Peyer's patch (tissue), 4 donors: Measurements from ENCODE around the gene MED6. TPM values are rescaled to one million over a fixed set of nuclear protein-coding genes. Genes with fewer than 3 reads are reported as not detected.
A peak's percentile ranks its signal among the peaks of the same experiment; 100 is the strongest.

ENCODE experiments used
- DNase-seq, 3 donors: peaks; one replicate each; pipeline ENCODE4 v3.0.0-alpha.2; 2017 to 2019
- H3K27ac ChIP-seq, 4 donors: fragments of 200-600 bp; sonication (generic); one replicate each; pipeline ENCODE4 v1.5.1; 2016 to 2019
- H3K27me3 ChIP-seq, 2 donors: fragments of 200-600 bp; sonication (generic); one replicate each; pipeline ENCODE4 v1.5.1; 2019
- H3K36me3 ChIP-seq, 3 donors: fragments of 200-600 bp; sonication (generic); one replicate each; pipeline ENCODE4 v1.5.1; 2016 to 2019
- H3K4me1 ChIP-seq, 4 donors: fragments of 200-600 bp; sonication (generic); one replicate each; pipeline ENCODE4 v1.5.1; 2016 to 2019
- H3K4me3 ChIP-seq, 4 donors: fragments of 200-600 bp; sonication (generic); 1 replicate in 3 of 4; 2 replicates in 1 of 4; pipeline ENCODE4 v1.5.1; 2016 to 2019; ENCODE audit warnings: mild to moderate bottlenecking in 1 of 4
- H3K9me3 ChIP-seq, 4 donors: fragments of 200-600 bp; sonication (generic); one replicate each; pipeline ENCODE4 v1.5.1; 2016 to 2019; ENCODE audit warnings: mild to moderate bottlenecking in 1 of 4
- POLR2A ChIP-seq, 2 donors: fragments of 450-650 bp; IDR thresholded peaks; one replicate each; pipeline ENCODE4 v1.5.1; 2017; ENCODE audit warnings: antibody characterized with exemption in 2 of 2, mild to moderate bottlenecking in 2 of 2, moderate library complexity in 2 of 2
- total RNA-seq, 4 donors: library from RNA; depleted of rRNA; stranded (reverse); fragments of >200 nt; gene quantifications; one replicate each; pipeline ENCODE4 v1.1.0, GENCODE V29; 2016
- TF ChIP-seq, protein P1 (sequence below), 6 experiments: fragments of 450-650 bp in 4 of 6; fragments of 200-600 bp in 2 of 6; sonication (generic) in 1 of 6; IDR thresholded peaks; one replicate each; pipeline ENCODE4 v1.5.1; 2017 to 2019; ENCODE audit warnings: antibody characterized with exemption in 6 of 6, mild to moderate bottlenecking in 3 of 6, moderate library complexity in 1 of 6

Gene MED6
- total RNA-seq, 4 donors from 2014 or later, result 26.0 to 42.1 (median 28.1) TPM

- Histone ChIP-seq H3K36me3 (no peaks in the 10 kb centered on the region), H3K4me1 (peaks cover 0 to 14% (median 0%) of the 10 kb centered on the region in 4 donors), H3K27ac (peak overlapping the region in 1 of 4 donors; percentile 92), H3K27me3 (no peaks in the 10 kb centered on the region), H3K9me3 (no peaks in the 10 kb centered on the region), H3K4me3 (peak overlapping the region in 1 of 4 donors; percentile 63)
- no peak for DNase-seq
- TF ChIP-seq, protein P1, sequence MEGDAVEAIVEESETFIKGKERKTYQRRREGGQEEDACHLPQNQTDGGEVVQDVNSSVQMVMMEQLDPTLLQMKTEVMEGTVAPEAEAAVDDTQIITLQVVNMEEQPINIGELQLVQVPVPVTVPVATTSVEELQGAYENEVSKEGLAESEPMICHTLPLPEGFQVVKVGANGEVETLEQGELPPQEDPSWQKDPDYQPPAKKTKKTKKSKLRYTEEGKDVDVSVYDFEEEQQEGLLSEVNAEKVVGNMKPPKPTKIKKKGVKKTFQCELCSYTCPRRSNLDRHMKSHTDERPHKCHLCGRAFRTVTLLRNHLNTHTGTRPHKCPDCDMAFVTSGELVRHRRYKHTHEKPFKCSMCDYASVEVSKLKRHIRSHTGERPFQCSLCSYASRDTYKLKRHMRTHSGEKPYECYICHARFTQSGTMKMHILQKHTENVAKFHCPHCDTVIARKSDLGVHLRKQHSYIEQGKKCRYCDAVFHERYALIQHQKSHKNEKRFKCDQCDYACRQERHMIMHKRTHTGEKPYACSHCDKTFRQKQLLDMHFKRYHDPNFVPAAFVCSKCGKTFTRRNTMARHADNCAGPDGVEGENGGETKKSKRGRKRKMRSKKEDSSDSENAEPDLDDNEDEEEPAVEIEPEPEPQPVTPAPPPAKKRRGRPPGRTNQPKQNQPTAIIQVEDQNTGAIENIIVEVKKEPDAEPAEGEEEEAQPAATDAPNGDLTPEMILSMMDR (IDR thresholded peaks at IDR 0.05), result no peak
- TF ChIP-seq POLR2A (IDR thresholded peaks at IDR 0.05), result no peak
These were observed 43.5 kb upstream of the MED6 start for GRCh38 chr14:70643967-70644366.

DNA sequence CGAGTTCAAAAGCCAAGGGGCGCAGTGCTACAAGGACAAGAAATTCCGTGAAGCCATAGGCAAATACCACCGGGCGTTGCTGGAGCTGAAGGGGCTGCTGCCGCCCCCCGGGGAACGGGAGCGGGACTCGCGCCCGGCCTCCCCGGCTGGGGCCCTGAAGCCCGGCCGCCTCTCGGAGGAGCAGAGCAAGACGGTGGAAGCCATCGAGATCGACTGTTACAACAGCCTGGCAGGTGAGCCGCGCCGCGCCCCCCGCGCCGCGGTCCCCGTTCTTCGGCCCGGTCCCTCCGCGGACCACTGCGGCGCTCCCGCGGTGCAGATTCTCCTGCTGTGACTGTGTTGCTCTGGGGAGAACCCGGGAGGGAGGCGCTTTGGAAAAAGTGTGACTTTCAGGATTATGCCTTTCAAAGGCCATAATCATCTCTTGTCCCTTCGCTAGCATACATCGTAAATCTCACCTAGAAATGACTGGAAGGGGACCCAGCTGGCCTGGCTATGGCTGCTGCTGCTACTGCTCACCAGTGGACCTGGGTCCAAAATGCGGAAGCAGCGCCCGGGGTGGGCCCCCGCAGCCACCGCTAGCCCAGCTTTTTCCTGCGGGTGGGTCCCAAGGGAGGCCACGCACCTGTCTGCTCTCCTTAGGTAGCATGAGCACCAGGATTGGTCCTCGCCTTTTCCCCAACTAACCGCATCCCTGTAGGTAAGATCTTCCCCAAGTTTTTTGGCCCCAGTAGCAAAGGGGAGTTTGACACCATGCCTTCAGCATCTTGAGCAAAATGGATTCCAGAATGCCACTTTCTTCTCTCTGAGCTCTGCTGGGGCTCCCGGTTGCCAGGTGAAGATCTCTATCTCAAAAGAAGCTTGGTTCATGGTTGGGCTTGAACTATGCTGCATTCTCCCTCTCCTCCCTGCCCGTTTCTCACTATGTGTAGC is 42.1 kb upstream of the MED6 start:
- H3K4me3 ChIP-seq, result peak overlapping the region; percentile 63 to 83 (median 71)
- no peaks in the 10 kb centered on the region for H3K27me3 ChIP-seq
- peak in 2 of 3 donors; percentile 79 to 83 for DNase-seq
- peaks cover 0 to 14% (median 0%) of the 10 kb centered on the region in 4 donors for H3K4me1 ChIP-seq
- TF ChIP-seq POLR2A (IDR thresholded peaks at IDR 0.05), result no peak
- TF ChIP-seq, protein P1 (IDR thresholded peaks at IDR 0.05), result no peak
- no peaks in the 10 kb centered on the region for H3K36me3 ChIP-seq
- no peaks in the 10 kb centered on the region for H3K9me3 ChIP-seq
- H3K27ac ChIP-seq, result peak overlapping the region; percentile 36 to 92 (median 74)

DNA sequence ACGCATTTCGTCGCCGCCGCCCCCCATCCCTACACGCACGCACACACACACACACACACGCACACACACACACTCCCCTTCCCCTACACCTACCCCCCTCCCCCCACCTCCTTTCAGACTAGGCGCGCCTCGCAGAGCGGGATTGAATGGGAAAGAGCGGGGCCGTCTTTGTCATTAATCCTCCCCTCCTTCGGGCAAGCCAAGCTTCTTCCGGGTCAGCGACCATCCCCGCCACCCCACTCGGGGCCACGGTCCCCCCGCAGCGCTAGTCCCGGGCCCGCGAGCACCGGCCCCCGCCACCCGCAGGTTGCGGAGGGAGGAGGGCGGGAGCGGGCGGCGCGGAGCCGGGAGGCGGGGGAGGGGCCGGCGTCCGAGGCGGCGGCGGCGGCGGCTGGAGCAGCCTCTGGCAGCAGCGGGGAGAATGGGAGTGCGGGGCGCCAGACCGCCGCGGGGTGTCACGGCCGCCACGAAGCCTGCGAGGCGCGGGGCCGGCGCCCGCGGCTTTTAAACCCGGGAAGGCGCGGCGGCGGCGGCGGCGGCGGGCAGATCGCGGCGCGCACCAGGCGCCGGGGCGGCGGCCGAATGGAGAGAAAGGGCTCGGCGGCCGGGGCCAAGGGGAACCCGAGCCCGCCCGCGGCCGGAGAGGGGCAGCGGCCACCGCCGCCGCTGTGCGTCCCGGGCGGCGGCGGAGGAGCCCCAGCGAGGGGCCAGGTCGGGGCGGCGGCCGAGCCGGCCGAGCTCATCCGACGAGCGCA is 41.3 kb upstream of the MED6 start, which contains the start of gene TTC9:
TTC9 (plus strand) TSS at position 369 of the 755 bp plus-strand sequence; CDS start at position 583, 214 bp downstream.
- Histone ChIP-seq H3K27ac (peak within 1 kb of the TSS; percentile 36 to 92 (median 74)), H3K27me3 (no peaks in the 10 kb centered on the region), H3K4me3 (peak within 1 kb of the TSS; percentile 63 to 83 (median 71)), H3K36me3 (no peaks in the 10 kb centered on the region), H3K9me3 (no peaks in the 10 kb centered on the region), H3K4me1 (peaks cover 0 to 14% (median 0%) of the 10 kb centered on the region in 4 donors)
- peak in 2 of 3 donors; percentile 50 to 53 for DNase-seq
- TF ChIP-seq, protein P1 (IDR thresholded peaks at IDR 0.05), result no peak
- TF ChIP-seq POLR2A (IDR thresholded peaks at IDR 0.05), result no peak

GRCh38 chr14:70640938-70641547 is 40.6 kb upstream of the MED6 start:
- H3K36me3 ChIP-seq, result no peaks in the 10 kb centered on the region
- peaks cover 0 to 14% (median 0%) of the 10 kb centered on the region in 4 donors for H3K4me1 ChIP-seq
- TF ChIP-seq, protein P1 (IDR thresholded peaks at IDR 0.05), result no peak
- no peak for TF ChIP-seq POLR2A (IDR thresholded peaks at IDR 0.05)
- peak overlapping the region in 3 of 4 donors; percentile 72 to 92 (median 75) for H3K27ac ChIP-seq
- peak overlapping the region; percentile 63 to 83 (median 71) for H3K4me3 ChIP-seq
- no peaks in the 10 kb centered on the region for H3K9me3 ChIP-seq
- DNase-seq, result peak; percentile 54 to 82 (median 82)
- H3K27me3 ChIP-seq, result no peaks in the 10 kb centered on the region

- Histone ChIP-seq H3K4me1 (peaks cover 0 to 14% (median 0%) of the 10 kb centered on the region in 4 donors), H3K27ac (no peak overlapping the region), H3K9me3 (no peaks in the 10 kb centered on the region), H3K4me3 (no peak overlapping the region), H3K27me3 (no peaks in the 10 kb centered on the region), H3K36me3 (no peaks in the 10 kb centered on the region)
- no peak for DNase-seq
- TF ChIP-seq POLR2A (IDR thresholded peaks at IDR 0.05), result no peak
- TF ChIP-seq, protein P1 (IDR thresholded peaks at IDR 0.05), result no peak
These were observed 38.0 kb upstream of the MED6 start for GRCh38 chr14:70638416-70638815.
